ENCODE data around the gene EQTN.

The EQTN gene

DNA sequence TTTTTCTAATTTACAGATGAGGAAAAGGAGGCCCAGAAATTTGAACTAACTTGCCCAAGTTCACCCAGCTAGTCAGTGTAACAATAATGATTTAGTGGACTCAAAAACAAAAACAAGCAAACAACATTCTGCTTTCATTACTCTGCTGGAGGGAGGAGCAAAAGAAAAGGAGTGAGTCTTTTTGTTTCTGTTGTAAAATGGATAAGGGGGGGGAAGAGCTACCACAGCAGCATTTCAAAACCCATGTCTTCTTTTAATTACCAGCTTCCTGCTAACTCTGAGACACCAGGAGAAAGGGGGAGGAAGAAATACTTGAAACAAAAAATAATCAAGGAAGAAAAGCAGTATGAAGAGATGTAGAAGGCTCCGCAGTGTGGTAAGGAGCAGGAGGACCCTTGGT is 39.2 kb upstream of the EQTN start:
- H3K27me3 ChIP-seq (ENCODE audit: insufficient read depth, poor library complexity, severe bottlenecking) = no peaks in the 10 kb centered on the region
- no peak for TF ChIP-seq POLR2AphosphoS5 (IDR thresholded peaks at IDR 0.05; ENCODE audit: low read depth)
- no peak for TF ChIP-seq SPI1 (IDR thresholded peaks at IDR 0.05; ENCODE audit: borderline replicate concordance, low read depth)
- TF ChIP-seq, protein P1, sequence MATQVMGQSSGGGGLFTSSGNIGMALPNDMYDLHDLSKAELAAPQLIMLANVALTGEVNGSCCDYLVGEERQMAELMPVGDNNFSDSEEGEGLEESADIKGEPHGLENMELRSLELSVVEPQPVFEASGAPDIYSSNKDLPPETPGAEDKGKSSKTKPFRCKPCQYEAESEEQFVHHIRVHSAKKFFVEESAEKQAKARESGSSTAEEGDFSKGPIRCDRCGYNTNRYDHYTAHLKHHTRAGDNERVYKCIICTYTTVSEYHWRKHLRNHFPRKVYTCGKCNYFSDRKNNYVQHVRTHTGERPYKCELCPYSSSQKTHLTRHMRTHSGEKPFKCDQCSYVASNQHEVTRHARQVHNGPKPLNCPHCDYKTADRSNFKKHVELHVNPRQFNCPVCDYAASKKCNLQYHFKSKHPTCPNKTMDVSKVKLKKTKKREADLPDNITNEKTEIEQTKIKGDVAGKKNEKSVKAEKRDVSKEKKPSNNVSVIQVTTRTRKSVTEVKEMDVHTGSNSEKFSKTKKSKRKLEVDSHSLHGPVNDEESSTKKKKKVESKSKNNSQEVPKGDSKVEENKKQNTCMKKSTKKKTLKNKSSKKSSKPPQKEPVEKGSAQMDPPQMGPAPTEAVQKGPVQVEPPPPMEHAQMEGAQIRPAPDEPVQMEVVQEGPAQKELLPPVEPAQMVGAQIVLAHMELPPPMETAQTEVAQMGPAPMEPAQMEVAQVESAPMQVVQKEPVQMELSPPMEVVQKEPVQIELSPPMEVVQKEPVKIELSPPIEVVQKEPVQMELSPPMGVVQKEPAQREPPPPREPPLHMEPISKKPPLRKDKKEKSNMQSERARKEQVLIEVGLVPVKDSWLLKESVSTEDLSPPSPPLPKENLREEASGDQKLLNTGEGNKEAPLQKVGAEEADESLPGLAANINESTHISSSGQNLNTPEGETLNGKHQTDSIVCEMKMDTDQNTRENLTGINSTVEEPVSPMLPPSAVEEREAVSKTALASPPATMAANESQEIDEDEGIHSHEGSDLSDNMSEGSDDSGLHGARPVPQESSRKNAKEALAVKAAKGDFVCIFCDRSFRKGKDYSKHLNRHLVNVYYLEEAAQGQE (IDR thresholded peaks at IDR 0.05; ENCODE audit: insufficient replicate concordance, low read depth) = no peak
- TF ChIP-seq, protein P2, sequence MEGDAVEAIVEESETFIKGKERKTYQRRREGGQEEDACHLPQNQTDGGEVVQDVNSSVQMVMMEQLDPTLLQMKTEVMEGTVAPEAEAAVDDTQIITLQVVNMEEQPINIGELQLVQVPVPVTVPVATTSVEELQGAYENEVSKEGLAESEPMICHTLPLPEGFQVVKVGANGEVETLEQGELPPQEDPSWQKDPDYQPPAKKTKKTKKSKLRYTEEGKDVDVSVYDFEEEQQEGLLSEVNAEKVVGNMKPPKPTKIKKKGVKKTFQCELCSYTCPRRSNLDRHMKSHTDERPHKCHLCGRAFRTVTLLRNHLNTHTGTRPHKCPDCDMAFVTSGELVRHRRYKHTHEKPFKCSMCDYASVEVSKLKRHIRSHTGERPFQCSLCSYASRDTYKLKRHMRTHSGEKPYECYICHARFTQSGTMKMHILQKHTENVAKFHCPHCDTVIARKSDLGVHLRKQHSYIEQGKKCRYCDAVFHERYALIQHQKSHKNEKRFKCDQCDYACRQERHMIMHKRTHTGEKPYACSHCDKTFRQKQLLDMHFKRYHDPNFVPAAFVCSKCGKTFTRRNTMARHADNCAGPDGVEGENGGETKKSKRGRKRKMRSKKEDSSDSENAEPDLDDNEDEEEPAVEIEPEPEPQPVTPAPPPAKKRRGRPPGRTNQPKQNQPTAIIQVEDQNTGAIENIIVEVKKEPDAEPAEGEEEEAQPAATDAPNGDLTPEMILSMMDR (IDR thresholded peaks at IDR 0.05; ENCODE audit: insufficient read depth, low read length) = no peak
- no peak for TF ChIP-seq GABPA (IDR thresholded peaks at IDR 0.05; ENCODE audit: low read depth)
- no peak overlapping the region for H3K4me3 ChIP-seq (replicated peaks; ENCODE audit: insufficient read depth, low read length)
- H3K27ac ChIP-seq (replicated peaks) = no peak overlapping the region
- no peak for DNase-seq (ENCODE audit: low read depth in 1 of 2, low spot score in 1 of 2)

DNA sequence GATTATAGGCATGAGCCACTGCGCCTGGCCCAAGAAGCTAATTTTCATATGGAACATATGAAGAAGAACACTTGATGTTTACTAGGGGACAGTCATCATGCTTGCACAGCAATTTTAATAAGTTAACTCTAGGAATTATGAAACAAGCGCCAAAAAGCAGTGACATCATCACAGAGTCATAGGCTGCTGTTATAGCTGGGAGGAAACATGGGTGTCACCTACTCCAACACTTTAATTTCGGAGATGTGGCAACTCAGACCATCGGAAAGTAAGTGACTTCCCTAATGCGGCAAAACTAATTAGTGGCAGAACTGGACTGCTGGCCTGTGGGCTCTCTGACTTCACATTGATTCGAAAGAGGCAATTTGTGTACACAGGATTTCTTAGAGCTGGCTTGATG is 38.1 kb upstream of the EQTN start:
- TF ChIP-seq, protein P1 (IDR thresholded peaks at IDR 0.05; ENCODE audit: insufficient replicate concordance, low read depth) = no peak
- TF ChIP-seq GABPA (IDR thresholded peaks at IDR 0.05; ENCODE audit: low read depth) (no peak), POLR2AphosphoS5 (IDR thresholded peaks at IDR 0.05; ENCODE audit: low read depth) (no peak), SPI1 (IDR thresholded peaks at IDR 0.05; ENCODE audit: borderline replicate concordance, low read depth) (no peak)
- TF ChIP-seq, protein P2 (IDR thresholded peaks at IDR 0.05; ENCODE audit: insufficient read depth, low read length) = no peak
- Histone ChIP-seq H3K27me3 (ENCODE audit: insufficient read depth, poor library complexity, severe bottlenecking) (no peaks in the 10 kb centered on the region), H3K4me3 (replicated peaks; ENCODE audit: insufficient read depth, low read length) (no peak overlapping the region), H3K27ac (replicated peaks) (no peak overlapping the region)
- DNase-seq (ENCODE audit: low read depth in 1 of 2, low spot score in 1 of 2) = peak in 1 of 2 experiments; percentile 23

DNA sequence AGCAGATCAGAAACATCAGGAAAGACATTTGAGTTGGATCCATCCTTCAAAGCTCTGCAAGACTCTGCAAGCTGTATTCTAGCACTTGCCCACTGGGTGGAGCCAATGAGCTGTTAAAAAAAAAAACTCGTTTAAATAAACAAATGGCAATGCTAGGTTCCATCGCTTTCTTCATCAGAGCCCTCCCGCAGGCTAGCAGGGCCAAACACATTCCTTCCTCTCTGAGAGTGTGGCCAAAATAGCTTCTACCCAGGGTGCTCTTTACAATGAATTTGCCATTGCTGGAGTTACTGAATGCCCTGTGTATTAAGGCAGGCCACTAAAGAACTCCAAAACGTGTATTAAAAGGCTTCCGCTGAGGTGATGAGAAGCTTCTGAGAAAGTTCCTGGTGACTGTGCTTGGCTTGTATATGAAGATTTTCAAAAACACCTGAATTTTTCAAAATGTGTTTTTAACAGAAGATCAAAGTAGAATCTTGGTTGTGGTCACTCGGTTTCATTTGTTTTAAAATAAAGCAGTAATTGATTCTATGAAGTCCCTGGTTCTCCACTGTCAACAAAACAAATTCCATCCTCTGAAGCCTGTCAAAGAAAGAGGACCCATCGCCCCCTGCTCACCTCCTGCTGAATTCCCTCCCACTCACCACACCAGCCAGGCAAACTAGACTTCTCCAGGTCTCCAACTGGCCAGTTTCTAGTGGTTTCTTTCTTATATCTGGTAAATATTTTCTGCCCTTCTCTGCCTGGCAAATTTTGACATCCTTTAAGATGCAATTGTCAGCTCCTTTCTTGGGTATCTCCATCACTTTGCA is 36.5 kb upstream of the EQTN start:
- no peak overlapping the region for H3K4me3 ChIP-seq (replicated peaks; ENCODE audit: insufficient read depth, low read length)
- DNase-seq (ENCODE audit: low read depth in 1 of 2, low spot score in 1 of 2) = peak; percentile 4 to 21
- no peaks in the 10 kb centered on the region for H3K27me3 ChIP-seq (ENCODE audit: insufficient read depth, poor library complexity, severe bottlenecking)
- TF ChIP-seq, protein P2 (IDR thresholded peaks at IDR 0.05; ENCODE audit: insufficient read depth, low read length) = peak; percentile 31
- TF ChIP-seq, protein P1 (IDR thresholded peaks at IDR 0.05; ENCODE audit: insufficient replicate concordance, low read depth) = no peak
- no peak overlapping the region for H3K27ac ChIP-seq (replicated peaks)

Measured in HL-60 (cell line).